ENCODE measurements around the gene TEX28. TPM values are rescaled to one million over a fixed set of nuclear protein-coding genes. Genes with fewer than 3 reads are reported as not detected.
A peak's percentile ranks its signal among the peaks of the same experiment; 100 is the strongest.

TEX28 gene
- polyA plus RNA-seq, 2 of the 4 experiments (the other 2 are of a cell fraction): not detected

DNA sequence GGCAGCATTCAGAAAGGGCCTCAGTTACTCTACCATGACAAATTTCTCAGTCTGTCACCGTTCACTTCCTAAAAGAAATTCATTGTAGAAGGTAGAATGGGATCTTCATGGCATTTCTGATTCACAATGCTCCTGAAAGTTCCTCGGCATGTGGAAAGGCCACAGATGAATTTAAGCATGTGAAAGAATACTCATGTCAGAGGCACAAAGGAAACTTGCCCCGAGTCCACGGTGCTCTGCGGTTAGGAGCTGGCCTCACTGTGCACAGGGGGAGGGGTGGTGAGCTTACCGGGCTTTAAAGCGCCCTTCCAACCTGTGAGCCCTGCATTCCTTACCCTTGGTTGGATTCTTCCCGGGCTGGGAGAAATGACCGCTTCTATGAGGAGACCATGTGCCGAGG lies 9.9 kb upstream of the TEX28 start:
- WGBS (ENCODE audit: missing lambda C conversion rate): 88% methylated on average over 7 of the region's 10 CpGs
- FAIRE-seq (peak; percentile 74), DNase-seq (ENCODE audit: low read depth in 1 of 2, low spot score in 1 of 2) (no peak), ATAC-seq (no peak)
- Histone ChIP-seq H3K27ac (no peak overlapping the region), H3K4me1 (no peaks in the 10 kb centered on the region), H3K4me2 (no peak overlapping the region), H3K9me3 (no peaks in the 10 kb centered on the region), H3K4me3 (no peak overlapping the region)
- ChIA-PET POLR2A (no interaction called here), CTCF (interaction anchor here (5.6 kb wide), 1 partner anchor 12 kb away, joined by 30 read pairs; no protein-coding TSS in a partner anchor)
- TF ChIP-seq BHLHE40 (IDR thresholded peaks at IDR 0.05; ENCODE audit: low read depth, low read length): no peak
- TF ChIP-seq ZNF302 (CRISPR knock-in tag; IDR thresholded peaks at IDR 0.05): no peak
- no peak for TF ChIP-seq JUNB (IDR thresholded peaks at IDR 0.05)
- no peak for TF ChIP-seq CHD4 (IDR thresholded peaks at IDR 0.05; ENCODE audit: borderline replicate concordance)
- no peak for TF ChIP-seq FOSL2 (IDR thresholded peaks at IDR 0.05)
- no peak for TF ChIP-seq FOSL2 (CRISPR knock-in tag; IDR thresholded peaks at IDR 0.05)
- TF ChIP-seq, protein P1, sequence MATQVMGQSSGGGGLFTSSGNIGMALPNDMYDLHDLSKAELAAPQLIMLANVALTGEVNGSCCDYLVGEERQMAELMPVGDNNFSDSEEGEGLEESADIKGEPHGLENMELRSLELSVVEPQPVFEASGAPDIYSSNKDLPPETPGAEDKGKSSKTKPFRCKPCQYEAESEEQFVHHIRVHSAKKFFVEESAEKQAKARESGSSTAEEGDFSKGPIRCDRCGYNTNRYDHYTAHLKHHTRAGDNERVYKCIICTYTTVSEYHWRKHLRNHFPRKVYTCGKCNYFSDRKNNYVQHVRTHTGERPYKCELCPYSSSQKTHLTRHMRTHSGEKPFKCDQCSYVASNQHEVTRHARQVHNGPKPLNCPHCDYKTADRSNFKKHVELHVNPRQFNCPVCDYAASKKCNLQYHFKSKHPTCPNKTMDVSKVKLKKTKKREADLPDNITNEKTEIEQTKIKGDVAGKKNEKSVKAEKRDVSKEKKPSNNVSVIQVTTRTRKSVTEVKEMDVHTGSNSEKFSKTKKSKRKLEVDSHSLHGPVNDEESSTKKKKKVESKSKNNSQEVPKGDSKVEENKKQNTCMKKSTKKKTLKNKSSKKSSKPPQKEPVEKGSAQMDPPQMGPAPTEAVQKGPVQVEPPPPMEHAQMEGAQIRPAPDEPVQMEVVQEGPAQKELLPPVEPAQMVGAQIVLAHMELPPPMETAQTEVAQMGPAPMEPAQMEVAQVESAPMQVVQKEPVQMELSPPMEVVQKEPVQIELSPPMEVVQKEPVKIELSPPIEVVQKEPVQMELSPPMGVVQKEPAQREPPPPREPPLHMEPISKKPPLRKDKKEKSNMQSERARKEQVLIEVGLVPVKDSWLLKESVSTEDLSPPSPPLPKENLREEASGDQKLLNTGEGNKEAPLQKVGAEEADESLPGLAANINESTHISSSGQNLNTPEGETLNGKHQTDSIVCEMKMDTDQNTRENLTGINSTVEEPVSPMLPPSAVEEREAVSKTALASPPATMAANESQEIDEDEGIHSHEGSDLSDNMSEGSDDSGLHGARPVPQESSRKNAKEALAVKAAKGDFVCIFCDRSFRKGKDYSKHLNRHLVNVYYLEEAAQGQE (IDR thresholded peaks at IDR 0.05): no peak
- TF ChIP-seq JUN (IDR thresholded peaks at IDR 0.05): no peak
- no peak for TF ChIP-seq CHD2 (IDR thresholded peaks at IDR 0.05; ENCODE audit: low read length, partially characterized antibody)

- DNase-seq (ENCODE audit: low read depth in 1 of 2, low spot score in 1 of 2) (no peak), FAIRE-seq (no peak), ATAC-seq (no peak)
- 41% methylated on average over 6 of the region's 8 CpGs for WGBS (ENCODE audit: missing lambda C conversion rate)
- H3K27ac ChIP-seq: no peak overlapping the region
- POLR2A ChIA-PET: no interaction called here
- H3K9me3 ChIP-seq: no peaks in the 10 kb centered on the region
- no peaks in the 10 kb centered on the region for H3K4me1 ChIP-seq
- no peak overlapping the region for H3K4me3 ChIP-seq
- TF ChIP-seq RAD21 (conservative IDR thresholded peaks at IDR 0.05 in 1 of 2, IDR thresholded peaks at IDR 0.05 in 1 of 2): no peak
- no peak for TF ChIP-seq MAX (IDR thresholded peaks at IDR 0.05)
- TF ChIP-seq RFX5 (IDR thresholded peaks at IDR 0.05): no peak
- TF ChIP-seq EHMT2 (IDR thresholded peaks at IDR 0.05; ENCODE audit: low read depth): no peak
- no peak for TF ChIP-seq NFE2L2 (conservative IDR thresholded peaks at IDR 0.05; ENCODE audit: low read length)
- no peak for TF ChIP-seq RNF2 (IDR thresholded peaks at IDR 0.05; ENCODE audit: borderline replicate concordance, low read depth)
- TF ChIP-seq HEYL (CRISPR knock-in tag; IDR thresholded peaks at IDR 0.05): no peak
- no peak for TF ChIP-seq POLR2AphosphoS2 (conservative IDR thresholded peaks at IDR 0.05; ENCODE audit: low read length)
- no peak for TF ChIP-seq TP53 (CRISPR knock-in tag; IDR thresholded peaks at IDR 0.05)
- no peak for TF ChIP-seq FOSL2 (IDR thresholded peaks at IDR 0.05)
- TF ChIP-seq FOSL2 (CRISPR knock-in tag; IDR thresholded peaks at IDR 0.05): no peak
- no peak for TF ChIP-seq BCL3 (IDR thresholded peaks at IDR 0.05)
- TF ChIP-seq CHD4 (IDR thresholded peaks at IDR 0.05; ENCODE audit: borderline replicate concordance): no peak
- no peak for TF ChIP-seq HOXA7 (CRISPR knock-in tag; IDR thresholded peaks at IDR 0.05)
- no peak for TF ChIP-seq JUN (IDR thresholded peaks at IDR 0.05)
- H3K4me2 ChIP-seq: no peak overlapping the region
- CTCF ChIA-PET: interaction anchor here (0.7 kb wide), 1 partner anchor 64 kb away, joined by 3 read pairs; no protein-coding TSS in a partner anchor
Observed at GRCh38 chrX:154303476-154303875, 8.6 kb upstream of the TEX28 start.
